Measurements from ENCODE around the gene GNAQ. TPM values are rescaled to one million over a fixed set of nuclear protein-coding genes. Genes with fewer than 3 reads are reported as not detected.

The GNAQ gene
- total and polyA plus RNA-seq, 2 donors from 2014 or later = 16.2 to 83.4 TPM

- no peaks in the 10 kb centered on the region for H3K4me1 ChIP-seq (ENCODE audit: control insufficient read depth in 2 of 3, insufficient read depth in 2 of 3, low read depth in 1 of 3, low read length in 3 of 3)
- FAIRE-seq (no peak), DNase-seq (no peak)
- no peak for TF ChIP-seq CTCF (IDR thresholded peaks at IDR 0.05; ENCODE audit: borderline replicate concordance, extremely low read depth, insufficient read depth)
- H3K27ac ChIP-seq (ENCODE audit: low read depth in 2 of 2, low read length in 2 of 2) = no peak overlapping the region
- no peak overlapping the region for H3K9ac ChIP-seq (ENCODE audit: low read length in 3 of 3)
- H3K27me3 ChIP-seq (ENCODE audit: control insufficient read depth, insufficient read depth, low read length) = no peaks in the 10 kb centered on the region
- intact Hi-C loops (cut with DNase I) = no loop called here
- no peak overlapping the region for H3K4me3 ChIP-seq (ENCODE audit: low read length in 3 of 3)
- H3K36me3 ChIP-seq (ENCODE audit: control insufficient read depth in 2 of 3, insufficient read depth in 3 of 3, low read length in 3 of 3) = no peaks in the 10 kb centered on the region
- no peaks in the 10 kb centered on the region for H3K9me3 ChIP-seq (ENCODE audit: control insufficient read depth in 2 of 3, insufficient read depth in 1 of 3, low read length in 3 of 3)
Measured at GRCh38 chr9:77679661-77680368, 351.8 kb downstream of the GNAQ start.

- H3K27ac ChIP-seq (ENCODE audit: low read depth in 2 of 2, low read length in 2 of 2) = no peak overlapping the region
- no peak for DNase-seq
- FAIRE-seq = no peak
Measured at GRCh38 chr9:77679088-77679487, 352.5 kb downstream of the GNAQ start.

GRCh38 chr9:77677957-77678535 lies 353.6 kb downstream of the GNAQ start:
- no peaks in the 10 kb centered on the region for H3K27me3 ChIP-seq (ENCODE audit: control insufficient read depth, insufficient read depth, low read length)
- H3K9me3 ChIP-seq (ENCODE audit: control insufficient read depth in 2 of 3, insufficient read depth in 1 of 3, low read length in 3 of 3) = no peaks in the 10 kb centered on the region
- H3K4me3 ChIP-seq (ENCODE audit: low read length in 3 of 3) = no peak overlapping the region
- H3K36me3 ChIP-seq (ENCODE audit: control insufficient read depth in 2 of 3, insufficient read depth in 3 of 3, low read length in 3 of 3) = no peaks in the 10 kb centered on the region
- peak overlapping the region in 1 of 2 donors; percentile 37 for H3K27ac ChIP-seq (ENCODE audit: low read depth in 2 of 2, low read length in 2 of 2)
- FAIRE-seq = no peak
- H3K9ac ChIP-seq (ENCODE audit: low read length in 3 of 3) = no peak overlapping the region
- no peaks in the 10 kb centered on the region for H3K4me1 ChIP-seq (ENCODE audit: control insufficient read depth in 2 of 3, insufficient read depth in 2 of 3, low read depth in 1 of 3, low read length in 3 of 3)
- intact Hi-C loops (cut with DNase I) = no loop called here
- peak in 3 of 5 donors; percentile 31 to 86 (median 69) for DNase-seq
- TF ChIP-seq CTCF (IDR thresholded peaks at IDR 0.05; ENCODE audit: borderline replicate concordance, extremely low read depth, insufficient read depth) = no peak

More at GRCh38 chr9:77679088-77679487, 352.5 kb downstream of the GNAQ start:
- H3K9me3 ChIP-seq (ENCODE audit: control insufficient read depth in 2 of 3, insufficient read depth in 1 of 3, low read length in 3 of 3) = no peaks in the 10 kb centered on the region
- no peak overlapping the region for H3K4me3 ChIP-seq (ENCODE audit: low read length in 3 of 3)
- intact Hi-C loops (cut with DNase I) = no loop called here
- H3K36me3 ChIP-seq (ENCODE audit: control insufficient read depth in 2 of 3, insufficient read depth in 3 of 3, low read length in 3 of 3) = no peaks in the 10 kb centered on the region
- H3K9ac ChIP-seq (ENCODE audit: low read length in 3 of 3) = no peak overlapping the region
- H3K4me1 ChIP-seq (ENCODE audit: control insufficient read depth in 2 of 3, insufficient read depth in 2 of 3, low read depth in 1 of 3, low read length in 3 of 3) = no peaks in the 10 kb centered on the region
- TF ChIP-seq CTCF (IDR thresholded peaks at IDR 0.05; ENCODE audit: borderline replicate concordance, extremely low read depth, insufficient read depth) = no peak
- H3K27me3 ChIP-seq (ENCODE audit: control insufficient read depth, insufficient read depth, low read length) = no peaks in the 10 kb centered on the region
